Nephron progenitor cell (in vitro differentiated cells): Measurements from ENCODE around the gene SPC24.

Experiments used
- DNase-seq: peaks from one replicate; pipeline ENCODE4 v3.0.0; 2021
- H3K27ac Mint-ChIP-seq: 2 replicates; pipeline ENCODE4 v1.8.0; 2021; ENCODE audit warnings: mild to moderate bottlenecking, moderate library complexity, mixed read lengths
- H3K27me3 Mint-ChIP-seq: 2 replicates; pipeline ENCODE4 v1.8.0; 2021; ENCODE audit warnings: mild to moderate bottlenecking, low read depth, mixed read lengths; ENCODE audit not compliant: poor library complexity
- H3K36me3 Mint-ChIP-seq: 2 replicates; pipeline ENCODE4 v1.8.0; 2021; ENCODE audit warnings: low read depth, mixed read lengths
- H3K4me1 Mint-ChIP-seq: 2 replicates; pipeline ENCODE4 v1.8.0; 2021; ENCODE audit warnings: mixed read lengths
- H3K4me3 Mint-ChIP-seq: 2 replicates; pipeline ENCODE4 v1.8.0; 2021; ENCODE audit warnings: mild to moderate bottlenecking, moderate library complexity, mixed read lengths
- H3K9me3 Mint-ChIP-seq: 2 replicates; pipeline ENCODE4 v1.8.0; 2021; ENCODE audit warnings: mild to moderate bottlenecking, moderate library complexity, mixed read lengths
- CTCF ChIP-seq: fragments of 200-600 bp; sonication (generic); IDR thresholded peaks from 2 replicates; pipeline ENCODE4 v1.5.0; 2021; ENCODE audit warnings: antibody characterized with exemption

The SPC24 gene

DNA sequence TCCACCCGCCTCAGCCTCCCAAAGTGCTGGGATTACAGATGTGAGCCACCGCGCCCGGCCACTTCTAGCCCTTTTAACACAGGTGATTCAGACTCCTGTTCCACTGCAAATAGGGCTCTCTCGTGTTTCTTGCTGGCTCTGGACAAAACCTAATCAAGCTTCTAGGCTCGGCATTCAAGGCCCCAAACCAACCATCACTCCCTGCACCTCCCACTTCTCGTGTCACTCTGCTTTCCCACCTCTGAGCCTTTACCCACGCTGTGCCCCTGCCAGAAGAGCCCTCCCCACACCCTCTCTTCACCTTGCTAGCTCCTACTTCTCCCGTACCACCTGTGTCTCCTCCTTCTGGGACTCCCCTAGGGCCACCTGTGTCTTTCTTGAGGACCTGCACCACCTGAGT lies 22.0 kb upstream of the SPC24 start:
- H3K9me3 Mint-ChIP-seq, result no peaks in the 10 kb centered on the region

GRCh38 chr19:11176466-11177193 lies 21.0 kb upstream of the SPC24 start:
- TF ChIP-seq CTCF, result no peak
- Mint-ChIP-seq H3K27ac (no peak overlapping the region), H3K27me3 (no peaks in the 10 kb centered on the region), H3K9me3 (no peaks in the 10 kb centered on the region), H3K36me3 (peaks cover 29% of the 10 kb centered on the region), H3K4me3 (no peak overlapping the region), H3K4me1 (peaks cover 13% of the 10 kb centered on the region)
- DNase-seq, result no peak

More for the DNA sequence above, 22.0 kb upstream of the SPC24 start:
- Mint-ChIP-seq H3K27ac (peak overlapping the region; percentile 91), H3K27me3 (no peaks in the 10 kb centered on the region), H3K36me3 (peaks cover 24% of the 10 kb centered on the region), H3K4me3 (no peak overlapping the region), H3K4me1 (peaks cover 13% of the 10 kb centered on the region)
- no peak for DNase-seq
- TF ChIP-seq CTCF, result no peak

GRCh38 chr19:11175920-11176319 lies 20.3 kb upstream of the SPC24 start:
- no peak for DNase-seq
- Mint-ChIP-seq H3K4me3 (no peak overlapping the region), H3K36me3 (peaks cover 24% of the 10 kb centered on the region), H3K27me3 (no peaks in the 10 kb centered on the region), H3K4me1 (peaks cover 13% of the 10 kb centered on the region), H3K9me3 (no peaks in the 10 kb centered on the region), H3K27ac (no peak overlapping the region)
- no peak for TF ChIP-seq CTCF

DNA sequence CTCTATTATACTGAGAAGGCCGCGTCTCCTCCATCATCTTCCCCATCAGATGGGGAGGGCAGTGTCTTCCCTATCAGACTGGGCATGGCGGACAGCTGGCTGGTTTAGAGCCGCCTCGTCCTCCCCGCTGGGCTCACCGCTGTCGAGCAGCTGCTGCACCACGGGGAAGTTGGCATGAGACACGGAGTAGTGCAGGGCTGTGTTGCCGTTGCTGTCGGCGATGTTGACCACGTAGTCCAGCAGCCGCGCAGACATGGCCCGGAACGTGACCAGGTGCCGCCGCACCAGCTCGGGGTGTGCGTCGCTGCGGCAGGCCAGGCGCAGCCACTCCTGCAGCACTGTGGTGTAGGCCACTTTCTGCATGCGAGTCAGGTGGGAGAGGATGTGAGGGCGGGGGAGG lies 18.8 kb upstream of the SPC24 start:
- Mint-ChIP-seq H3K4me1 (peaks cover 14% of the 10 kb centered on the region), H3K27me3 (no peaks in the 10 kb centered on the region), H3K36me3 (peaks cover 33% of the 10 kb centered on the region), H3K4me3 (no peak overlapping the region), H3K9me3 (no peaks in the 10 kb centered on the region), H3K27ac (peak overlapping the region; percentile 19)
- DNase-seq, result no peak
- no peak for TF ChIP-seq CTCF

DNA sequence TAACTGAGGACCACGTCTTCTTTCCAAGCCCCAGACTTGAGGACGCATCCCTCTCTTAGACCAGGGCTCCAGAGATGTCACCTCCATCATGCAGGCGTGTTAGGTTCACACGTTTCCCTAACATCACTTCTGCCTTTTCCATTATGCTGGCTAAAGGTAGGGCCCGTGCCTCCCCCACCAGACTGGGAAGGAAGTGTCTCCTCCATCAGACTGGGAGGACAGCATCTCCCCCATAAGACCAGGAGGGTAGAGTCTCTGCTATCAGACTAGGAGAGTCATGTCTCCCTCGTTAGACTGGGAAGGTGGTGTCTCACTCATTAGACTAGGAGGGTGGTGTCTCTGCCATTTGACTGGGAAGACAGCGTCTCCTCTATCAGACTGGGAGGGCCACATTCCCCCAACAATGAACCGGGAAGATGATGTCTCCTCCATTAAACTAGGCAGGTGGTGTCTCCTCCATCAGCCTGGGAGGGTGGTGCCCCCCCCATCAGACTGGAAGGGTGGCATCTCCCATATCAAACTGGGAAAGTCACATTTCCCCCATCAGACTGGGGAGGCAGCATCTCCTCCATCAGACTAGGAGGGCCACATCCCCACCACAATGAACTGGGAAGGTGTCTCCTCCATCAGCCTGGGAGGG lies 18.1 kb upstream of the SPC24 start:
- Mint-ChIP-seq H3K9me3 (no peaks in the 10 kb centered on the region), H3K4me1 (peaks cover 12% of the 10 kb centered on the region), H3K4me3 (no peak overlapping the region), H3K36me3 (peaks cover 36% of the 10 kb centered on the region), H3K27me3 (no peaks in the 10 kb centered on the region), H3K27ac (no peak overlapping the region)
- TF ChIP-seq CTCF, result no peak
- no peak for DNase-seq

DNA sequence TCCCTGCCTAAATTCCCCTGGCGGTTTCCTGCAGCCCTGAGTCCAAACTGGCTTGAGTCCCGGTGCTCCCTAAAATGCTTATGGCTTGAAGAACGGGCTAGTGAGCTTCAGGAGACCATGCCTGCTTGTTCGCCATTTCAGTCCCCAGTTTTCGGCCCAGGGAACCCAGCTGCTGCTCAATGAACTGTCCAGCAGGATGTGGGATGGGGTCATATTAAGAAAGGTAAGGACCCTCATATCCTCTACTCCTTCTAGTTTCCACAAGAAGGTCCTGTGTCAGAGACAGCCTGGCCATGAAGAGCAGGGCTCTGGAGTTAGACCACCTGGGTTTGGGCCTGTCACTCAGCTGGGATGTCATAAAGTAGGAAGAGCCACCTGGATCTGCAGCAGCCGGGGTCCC lies 17.0 kb upstream of the SPC24 start:
- peak overlapping the region; percentile 72 for H3K27ac Mint-ChIP-seq
- DNase-seq, result no peak
- H3K36me3 Mint-ChIP-seq, result peaks cover 42% of the 10 kb centered on the region
- peaks cover 5% of the 10 kb centered on the region for H3K4me1 Mint-ChIP-seq
- no peak overlapping the region for H3K4me3 Mint-ChIP-seq
- H3K27me3 Mint-ChIP-seq, result no peaks in the 10 kb centered on the region
- H3K9me3 Mint-ChIP-seq, result no peaks in the 10 kb centered on the region
- no peak for TF ChIP-seq CTCF
